Measurements from ENCODE around the gene FRRS1. TPM values are rescaled to one million over a fixed set of nuclear protein-coding genes. Genes with fewer than 3 reads are reported as not detected.

Gene FRRS1
- total RNA-seq, 1 donor from 2014 or later, result 22.5 TPM

DNA sequence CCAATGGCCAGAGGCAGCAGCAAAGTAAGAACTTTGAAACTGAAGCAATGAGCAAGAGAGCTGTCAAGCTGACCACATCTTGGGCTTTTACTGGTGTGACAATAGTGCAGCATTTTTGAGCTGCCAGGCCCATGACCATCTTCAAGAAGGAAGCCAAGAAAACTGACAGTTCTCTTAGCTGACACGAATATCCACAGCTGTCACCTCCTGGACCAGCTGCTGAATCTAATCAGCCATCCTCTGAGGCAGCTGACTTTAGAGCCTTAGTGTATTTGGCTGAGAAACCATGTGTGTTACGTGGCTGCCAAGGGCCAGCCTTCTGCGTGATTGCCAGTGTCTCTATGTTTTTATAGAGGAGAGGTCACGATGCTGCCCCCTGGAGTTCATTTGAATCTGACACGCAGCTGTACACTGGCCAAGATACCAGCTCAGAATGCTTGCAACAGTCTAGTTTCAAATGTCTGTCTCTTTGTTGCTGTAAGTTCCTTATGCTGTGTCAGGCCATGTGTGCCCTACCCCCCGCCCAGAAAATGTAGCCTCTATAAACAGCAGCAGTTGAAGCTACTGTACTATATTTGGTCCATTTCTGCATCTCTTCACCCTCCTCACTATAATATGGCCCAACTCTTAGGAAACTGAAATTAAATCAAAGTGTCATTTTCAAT lies 80.8 kb downstream of the FRRS1 start:
- H3K27me3 Mint-ChIP-seq (ENCODE audit: low read depth), result no peaks in the 10 kb centered on the region
- DNase-seq (ENCODE audit: low spot score in 2 of 2, unreplicated experiment in 2 of 2), result no peak
- no peaks in the 10 kb centered on the region for H3K9me3 Mint-ChIP-seq
- TF ChIP-seq, protein P1, sequence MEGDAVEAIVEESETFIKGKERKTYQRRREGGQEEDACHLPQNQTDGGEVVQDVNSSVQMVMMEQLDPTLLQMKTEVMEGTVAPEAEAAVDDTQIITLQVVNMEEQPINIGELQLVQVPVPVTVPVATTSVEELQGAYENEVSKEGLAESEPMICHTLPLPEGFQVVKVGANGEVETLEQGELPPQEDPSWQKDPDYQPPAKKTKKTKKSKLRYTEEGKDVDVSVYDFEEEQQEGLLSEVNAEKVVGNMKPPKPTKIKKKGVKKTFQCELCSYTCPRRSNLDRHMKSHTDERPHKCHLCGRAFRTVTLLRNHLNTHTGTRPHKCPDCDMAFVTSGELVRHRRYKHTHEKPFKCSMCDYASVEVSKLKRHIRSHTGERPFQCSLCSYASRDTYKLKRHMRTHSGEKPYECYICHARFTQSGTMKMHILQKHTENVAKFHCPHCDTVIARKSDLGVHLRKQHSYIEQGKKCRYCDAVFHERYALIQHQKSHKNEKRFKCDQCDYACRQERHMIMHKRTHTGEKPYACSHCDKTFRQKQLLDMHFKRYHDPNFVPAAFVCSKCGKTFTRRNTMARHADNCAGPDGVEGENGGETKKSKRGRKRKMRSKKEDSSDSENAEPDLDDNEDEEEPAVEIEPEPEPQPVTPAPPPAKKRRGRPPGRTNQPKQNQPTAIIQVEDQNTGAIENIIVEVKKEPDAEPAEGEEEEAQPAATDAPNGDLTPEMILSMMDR (IDR thresholded peaks at IDR 0.05; ENCODE audit: unreplicated experiment), result peak; percentile 27
- H3K27ac Mint-ChIP-seq, result no peak overlapping the region
- H3K4me1 Mint-ChIP-seq, result no peaks in the 10 kb centered on the region
- H3K36me3 Mint-ChIP-seq, result no peaks in the 10 kb centered on the region
- H3K4me3 Mint-ChIP-seq, result no peak overlapping the region

DNA sequence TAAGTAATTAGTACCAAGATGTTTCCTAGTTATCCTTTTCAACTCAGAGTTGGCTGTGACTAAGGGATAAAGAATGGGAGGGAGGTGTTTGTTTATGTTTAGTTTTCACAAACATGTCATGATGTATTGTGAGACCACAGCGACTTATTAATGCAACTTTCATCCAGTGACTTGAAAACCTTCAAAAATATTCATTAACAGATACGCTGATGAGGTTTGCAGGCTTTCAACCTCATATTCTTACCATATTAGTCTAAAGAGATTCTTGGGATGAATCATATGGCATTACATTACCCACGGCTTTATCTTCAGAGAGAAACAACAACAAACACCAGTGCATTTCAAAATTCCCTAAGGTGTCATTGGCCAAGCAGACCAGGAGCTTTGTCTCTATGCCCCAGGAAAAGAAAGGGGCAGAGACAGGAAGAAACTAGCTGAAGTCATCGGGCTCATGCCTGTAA lies 84.1 kb downstream of the FRRS1 start:
- Mint-ChIP-seq H3K27me3 (ENCODE audit: low read depth) (no peaks in the 10 kb centered on the region), H3K36me3 (no peaks in the 10 kb centered on the region), H3K4me3 (no peak overlapping the region), H3K9me3 (no peaks in the 10 kb centered on the region), H3K4me1 (peaks cover 12% of the 10 kb centered on the region), H3K27ac (no peak overlapping the region)
- TF ChIP-seq, protein P1 (IDR thresholded peaks at IDR 0.05; ENCODE audit: unreplicated experiment), result no peak
- DNase-seq (ENCODE audit: low spot score in 2 of 2, unreplicated experiment in 2 of 2), result no peak

DNA sequence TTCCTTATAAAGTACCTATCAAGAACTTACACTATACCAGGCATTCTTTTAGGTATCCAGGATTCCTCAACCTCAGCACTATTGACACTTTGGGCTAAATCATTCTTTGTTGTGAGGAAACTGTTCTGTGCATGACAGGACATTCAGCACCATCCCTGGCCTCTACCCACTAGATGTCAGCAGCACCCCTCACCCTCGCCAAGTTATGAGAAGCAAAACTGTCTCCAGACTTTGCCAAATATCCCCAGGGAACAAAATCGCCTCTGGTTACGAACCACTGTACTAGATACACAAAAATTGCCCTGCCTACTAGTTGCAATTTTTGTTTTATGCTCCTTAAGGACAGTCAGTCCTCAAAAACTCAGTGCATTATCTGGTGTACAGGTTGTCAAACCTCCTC lies 84.9 kb downstream of the FRRS1 start:
- Mint-ChIP-seq H3K9me3 (no peaks in the 10 kb centered on the region), H3K4me1 (peaks cover 12% of the 10 kb centered on the region), H3K27ac (no peak overlapping the region), H3K4me3 (no peak overlapping the region), H3K27me3 (ENCODE audit: low read depth) (no peaks in the 10 kb centered on the region), H3K36me3 (no peaks in the 10 kb centered on the region)
- TF ChIP-seq, protein P1 (IDR thresholded peaks at IDR 0.05; ENCODE audit: unreplicated experiment), result no peak
- no peak for DNase-seq (ENCODE audit: low spot score in 2 of 2, unreplicated experiment in 2 of 2)

DNA sequence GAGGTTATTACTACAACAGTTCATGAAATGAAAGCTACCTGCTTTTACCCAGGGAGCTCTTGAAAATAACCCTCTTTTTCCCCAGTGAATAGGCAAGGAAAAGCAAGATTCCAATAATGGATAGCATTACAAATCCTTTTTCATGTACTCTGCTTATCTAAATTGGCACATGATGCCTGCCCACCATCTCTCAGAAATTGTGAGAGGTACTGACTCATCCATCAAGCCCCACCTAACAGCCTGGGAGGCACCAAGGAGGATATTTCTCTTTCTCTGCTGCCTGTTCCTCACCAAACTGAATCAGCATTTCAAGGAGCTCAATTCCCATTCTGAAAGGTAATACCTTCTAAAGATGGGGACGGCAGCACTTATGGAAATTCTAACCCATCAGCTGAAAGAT lies 86.2 kb downstream of the FRRS1 start:
- Mint-ChIP-seq H3K4me1 (peaks cover 12% of the 10 kb centered on the region), H3K27me3 (ENCODE audit: low read depth) (no peaks in the 10 kb centered on the region)
- TF ChIP-seq, protein P1 (IDR thresholded peaks at IDR 0.05; ENCODE audit: unreplicated experiment), result no peak

DNA sequence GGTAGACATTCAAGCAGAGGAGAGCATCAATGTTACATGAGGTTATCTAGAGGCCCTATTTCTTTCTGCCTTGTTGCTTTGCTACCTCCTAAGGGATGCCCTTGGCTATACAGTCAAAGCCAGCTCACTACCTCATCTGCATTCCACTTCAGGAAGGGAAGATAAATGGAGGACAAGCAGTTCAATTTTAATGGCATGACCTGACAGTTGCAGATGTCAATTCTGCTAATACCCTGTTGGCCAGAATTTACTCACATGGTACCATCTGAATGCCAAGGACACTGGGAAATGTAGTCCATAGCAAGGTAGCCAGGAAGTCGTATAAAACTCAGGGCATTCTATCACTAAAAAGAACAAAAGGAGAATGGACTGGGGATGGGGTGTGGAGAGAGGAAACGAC lies 89.0 kb downstream of the FRRS1 start:
- Mint-ChIP-seq H3K27ac (no peak overlapping the region), H3K27me3 (ENCODE audit: low read depth) (no peaks in the 10 kb centered on the region), H3K4me3 (no peak overlapping the region), H3K36me3 (no peaks in the 10 kb centered on the region), H3K9me3 (no peaks in the 10 kb centered on the region), H3K4me1 (peaks cover 27% of the 10 kb centered on the region)
- TF ChIP-seq, protein P1 (IDR thresholded peaks at IDR 0.05; ENCODE audit: unreplicated experiment), result no peak
- DNase-seq (ENCODE audit: low spot score in 2 of 2, unreplicated experiment in 2 of 2), result no peak

More for the DNA sequence above, 86.2 kb downstream of the FRRS1 start:
- Mint-ChIP-seq H3K9me3 (no peaks in the 10 kb centered on the region), H3K36me3 (no peaks in the 10 kb centered on the region), H3K27ac (no peak overlapping the region), H3K4me3 (no peak overlapping the region)
- DNase-seq (ENCODE audit: low spot score in 2 of 2, unreplicated experiment in 2 of 2), result no peak
